ENCODE data around the gene FRAS1.

GRCh38 chr4:78131403-78131802 lies 74.3 kb downstream of the FRAS1 start:
- no peak for TF ChIP-seq EZH2 (IDR thresholded peaks at IDR 0.05; ENCODE audit: borderline replicate concordance, insufficient read depth, low read depth, low read length, poor library complexity, severe bottlenecking)
- TF ChIP-seq, protein P1, sequence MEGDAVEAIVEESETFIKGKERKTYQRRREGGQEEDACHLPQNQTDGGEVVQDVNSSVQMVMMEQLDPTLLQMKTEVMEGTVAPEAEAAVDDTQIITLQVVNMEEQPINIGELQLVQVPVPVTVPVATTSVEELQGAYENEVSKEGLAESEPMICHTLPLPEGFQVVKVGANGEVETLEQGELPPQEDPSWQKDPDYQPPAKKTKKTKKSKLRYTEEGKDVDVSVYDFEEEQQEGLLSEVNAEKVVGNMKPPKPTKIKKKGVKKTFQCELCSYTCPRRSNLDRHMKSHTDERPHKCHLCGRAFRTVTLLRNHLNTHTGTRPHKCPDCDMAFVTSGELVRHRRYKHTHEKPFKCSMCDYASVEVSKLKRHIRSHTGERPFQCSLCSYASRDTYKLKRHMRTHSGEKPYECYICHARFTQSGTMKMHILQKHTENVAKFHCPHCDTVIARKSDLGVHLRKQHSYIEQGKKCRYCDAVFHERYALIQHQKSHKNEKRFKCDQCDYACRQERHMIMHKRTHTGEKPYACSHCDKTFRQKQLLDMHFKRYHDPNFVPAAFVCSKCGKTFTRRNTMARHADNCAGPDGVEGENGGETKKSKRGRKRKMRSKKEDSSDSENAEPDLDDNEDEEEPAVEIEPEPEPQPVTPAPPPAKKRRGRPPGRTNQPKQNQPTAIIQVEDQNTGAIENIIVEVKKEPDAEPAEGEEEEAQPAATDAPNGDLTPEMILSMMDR (IDR thresholded peaks at IDR 0.05): no peak
